G401.6 (cell line): ENCODE measurements around the gene CADM1.
A peak's percentile ranks its signal among the peaks of the same experiment; 100 is the strongest.

Experiments used
- FAIRE-seq: peaks from 2 replicates; lab custom pipeline; 2012; peaks lifted over from hg19 to GRCh38; lab: Jason Lieb, UNC

Gene CADM1

DNA sequence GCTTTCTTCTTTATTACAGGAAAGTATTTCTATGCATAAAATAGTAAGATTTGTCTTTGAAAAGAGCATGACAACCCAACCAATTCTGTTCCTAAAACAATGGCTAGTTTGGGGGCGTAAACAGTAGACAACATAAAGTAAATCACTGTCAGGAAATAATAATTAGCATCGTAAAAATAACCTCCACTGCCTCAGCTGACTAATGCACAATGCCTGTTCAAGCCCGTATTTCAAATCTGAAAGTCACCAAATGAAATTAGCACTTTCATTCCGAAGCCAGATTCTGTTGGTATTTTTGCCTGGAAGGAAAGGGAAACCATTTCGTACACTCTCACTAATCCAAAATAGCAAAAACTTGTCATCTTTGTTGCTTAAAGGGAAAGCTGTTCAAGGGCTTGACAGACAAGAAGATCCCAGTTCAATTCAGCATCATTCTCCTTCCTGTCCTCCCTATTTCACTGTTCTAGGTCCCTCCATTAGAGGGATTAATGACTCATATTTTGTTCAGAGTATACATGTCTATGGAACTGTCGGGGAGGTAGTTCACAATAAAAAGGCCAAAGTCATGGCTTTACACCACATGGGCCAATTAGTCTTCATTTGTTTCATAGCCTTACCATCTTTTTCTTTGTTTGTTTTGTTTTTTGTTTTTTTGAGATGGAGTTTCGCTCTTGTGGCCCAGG is 154.7 kb downstream of the CADM1 start:
- no peak for FAIRE-seq

DNA sequence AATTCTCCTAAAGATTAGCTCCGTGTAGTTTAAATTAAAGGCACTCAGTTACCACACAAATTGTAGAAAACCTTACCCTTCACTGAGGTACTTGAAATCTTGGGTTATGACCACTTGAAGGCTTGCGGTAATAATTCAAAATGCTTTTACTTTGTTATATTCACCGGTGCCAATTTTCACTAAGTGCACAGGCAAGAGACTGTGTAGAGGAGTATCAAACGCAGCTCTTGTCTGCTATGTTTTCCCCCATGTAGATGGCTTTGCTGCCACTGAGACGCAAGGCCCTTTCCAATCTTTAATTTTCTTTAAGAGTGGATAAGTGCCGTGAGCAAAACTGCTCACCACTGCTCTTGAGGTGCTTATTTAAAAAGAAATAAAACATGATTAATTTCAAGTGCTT is 155.8 kb downstream of the CADM1 start:
- FAIRE-seq, result no peak

DNA sequence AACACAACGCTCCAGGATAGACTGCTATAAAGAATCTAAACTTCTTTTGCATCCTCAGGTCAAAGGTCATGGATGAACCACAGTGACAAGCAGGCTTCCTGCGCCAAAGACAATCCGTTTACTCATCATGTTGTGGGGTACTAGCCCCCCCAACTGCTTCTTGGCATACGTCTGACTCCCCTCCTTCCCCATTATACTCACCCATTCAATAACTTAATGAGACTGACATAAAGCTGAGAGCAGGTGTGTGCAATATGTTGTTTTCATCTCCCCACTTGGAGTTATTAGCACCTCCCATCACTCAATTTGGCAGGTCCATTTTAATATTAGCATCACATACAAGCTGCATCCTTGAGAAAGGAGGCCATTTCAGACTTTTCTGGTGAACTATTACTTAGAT is 157.1 kb downstream of the CADM1 start:
- no peak for FAIRE-seq

DNA sequence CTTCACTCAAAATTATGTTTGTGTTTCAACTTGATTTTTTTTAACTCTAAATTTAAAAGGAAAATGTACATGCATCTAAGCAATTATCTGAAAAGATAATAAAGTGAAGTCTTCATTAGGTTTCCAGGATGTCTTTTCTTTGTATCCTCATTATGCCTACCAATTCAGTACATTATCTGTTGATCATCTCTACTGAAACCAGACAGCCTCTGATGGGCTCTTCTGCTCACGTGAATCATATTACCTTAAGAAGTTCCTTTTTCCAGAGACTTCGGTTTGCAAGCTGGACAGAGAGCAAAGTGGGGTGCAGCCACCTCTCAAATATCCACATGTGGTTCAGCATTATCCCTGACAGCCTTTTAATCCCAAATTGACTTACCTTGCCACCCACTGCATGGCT is 158.4 kb downstream of the CADM1 start:
- FAIRE-seq, result no peak

DNA sequence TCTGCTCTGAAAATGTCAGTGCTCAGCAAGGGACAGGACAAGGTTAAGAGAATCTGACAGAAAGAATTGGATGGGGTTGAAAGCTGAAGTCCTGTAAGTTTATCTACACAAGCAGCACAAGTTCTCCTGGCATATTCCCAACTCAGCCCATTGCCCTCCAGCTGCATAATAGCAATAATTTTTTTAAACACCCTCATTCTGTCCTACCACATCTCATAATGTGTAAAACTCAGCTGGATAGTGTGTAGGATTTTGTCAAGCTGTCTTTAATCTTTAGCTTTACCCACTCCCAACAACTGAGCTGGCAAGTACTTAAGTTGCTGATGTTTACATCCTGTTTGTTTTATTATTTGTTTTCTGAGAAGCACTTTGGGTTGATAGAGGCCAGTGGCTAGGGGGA is 158.9 kb downstream of the CADM1 start:
- FAIRE-seq, result no peak

DNA sequence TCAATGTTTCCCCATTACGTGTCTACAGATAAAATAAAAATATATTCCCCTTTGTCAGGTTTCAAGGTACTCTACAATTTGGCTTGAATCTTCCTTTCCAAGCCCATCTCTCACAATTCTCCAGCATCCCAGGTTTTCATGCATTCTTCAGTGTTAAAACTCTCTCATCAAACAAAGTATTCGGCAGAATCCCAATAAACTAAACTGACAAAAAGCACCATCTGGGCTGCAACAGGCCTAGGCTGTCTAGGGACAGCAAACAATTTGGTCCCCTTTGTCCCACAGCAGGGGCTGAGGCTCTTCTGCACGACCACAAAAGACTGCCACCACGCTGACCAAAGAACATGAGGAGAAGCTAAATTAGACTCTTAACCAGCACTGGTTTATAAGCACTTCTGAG is 159.4 kb downstream of the CADM1 start:
- FAIRE-seq, result no peak

DNA sequence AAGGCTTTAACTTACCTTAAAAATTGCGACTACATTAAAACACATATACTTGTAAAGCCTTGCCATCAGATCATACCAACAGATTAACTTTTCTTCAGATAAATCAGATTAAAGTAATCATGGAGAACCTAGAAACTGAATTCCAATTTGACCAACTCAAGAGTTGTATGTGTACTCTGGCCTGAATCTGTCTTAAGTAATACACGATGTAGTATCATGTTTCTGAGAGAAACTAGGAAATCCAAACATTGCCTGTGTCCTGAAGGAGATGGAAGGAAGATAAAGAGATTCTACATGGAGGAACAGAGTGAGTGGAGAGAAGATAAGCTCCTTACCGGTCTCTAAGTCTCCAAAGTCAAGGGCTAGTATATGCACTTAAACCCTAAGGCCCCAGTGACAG is 162.1 kb downstream of the CADM1 start:
- no peak for FAIRE-seq

DNA sequence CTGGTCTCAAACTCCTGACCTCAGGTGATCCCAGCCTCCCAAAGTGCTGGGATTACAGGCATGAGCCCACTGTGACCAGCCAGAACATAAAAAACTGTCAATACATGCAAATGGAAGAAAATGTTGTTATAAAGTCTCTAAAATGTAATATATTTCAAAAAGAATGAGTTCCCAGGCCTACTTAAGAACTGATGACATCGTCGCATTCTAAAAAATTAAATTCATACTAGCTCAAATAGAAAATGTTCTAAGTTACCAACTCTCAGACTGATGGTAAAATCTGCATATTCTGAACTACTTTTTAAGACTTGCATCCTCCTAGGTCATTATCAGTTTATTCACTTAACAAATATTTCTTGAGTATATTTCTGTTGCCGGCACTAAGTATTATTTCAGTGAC is 163.3 kb downstream of the CADM1 start:
- no peak for FAIRE-seq

DNA sequence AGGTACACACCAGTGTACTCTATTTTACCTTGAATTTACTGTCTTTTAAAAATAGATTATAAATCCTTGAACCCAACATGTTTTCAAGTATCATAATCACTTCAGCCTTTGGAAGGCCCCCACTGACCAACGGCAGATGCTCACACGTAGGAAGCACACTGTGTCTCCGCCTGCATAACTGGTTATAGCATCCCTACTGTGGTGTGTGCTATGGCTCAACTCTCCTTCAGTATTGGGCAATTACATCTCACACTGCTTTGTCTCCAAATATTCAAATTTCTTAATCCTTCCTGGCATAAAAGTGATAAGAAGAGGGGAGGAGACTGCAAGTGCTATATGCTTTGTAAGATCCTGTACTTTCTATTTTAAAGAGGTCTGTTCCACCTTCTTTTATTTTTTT is 165.7 kb downstream of the CADM1 start:
- no peak for FAIRE-seq

DNA sequence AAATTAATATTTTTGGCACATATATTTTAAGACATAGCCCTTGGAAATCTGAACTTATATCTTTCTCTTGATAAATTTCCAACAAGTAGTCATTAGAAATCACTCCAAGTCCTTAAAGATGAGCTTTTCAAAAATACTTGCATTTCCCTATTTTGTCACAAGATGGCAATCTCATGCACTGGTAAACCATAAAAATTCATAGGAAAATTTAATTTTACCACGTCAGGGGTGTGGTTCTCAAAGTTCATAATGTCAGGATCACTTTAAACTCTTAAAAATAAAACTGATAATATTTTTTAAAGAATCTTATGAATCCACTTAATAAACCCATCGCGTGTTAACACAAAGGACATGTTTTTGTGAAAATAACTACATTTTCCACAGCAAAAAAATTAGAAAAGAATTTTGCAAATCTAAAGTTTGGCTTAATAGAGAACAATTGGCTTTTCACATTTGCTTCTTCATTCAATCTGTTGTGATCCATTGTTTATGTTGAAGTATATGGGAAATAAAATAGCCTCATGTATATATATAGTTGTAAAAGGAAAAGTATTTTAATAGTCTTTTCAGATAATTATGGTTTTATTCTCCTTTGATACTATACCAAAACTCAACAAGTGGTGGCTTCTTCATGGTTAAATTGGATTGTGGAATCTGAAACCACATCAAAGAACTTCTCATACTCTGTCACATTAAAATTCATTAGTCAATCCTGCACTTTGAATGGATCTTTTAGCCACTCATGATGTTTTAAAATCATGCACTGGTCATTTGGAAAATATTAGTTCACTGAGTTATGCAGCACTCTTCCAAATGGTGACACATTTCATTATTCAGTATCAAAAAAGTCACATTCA is 169.1 kb downstream of the CADM1 start:
- FAIRE-seq, result peak; percentile 82

DNA sequence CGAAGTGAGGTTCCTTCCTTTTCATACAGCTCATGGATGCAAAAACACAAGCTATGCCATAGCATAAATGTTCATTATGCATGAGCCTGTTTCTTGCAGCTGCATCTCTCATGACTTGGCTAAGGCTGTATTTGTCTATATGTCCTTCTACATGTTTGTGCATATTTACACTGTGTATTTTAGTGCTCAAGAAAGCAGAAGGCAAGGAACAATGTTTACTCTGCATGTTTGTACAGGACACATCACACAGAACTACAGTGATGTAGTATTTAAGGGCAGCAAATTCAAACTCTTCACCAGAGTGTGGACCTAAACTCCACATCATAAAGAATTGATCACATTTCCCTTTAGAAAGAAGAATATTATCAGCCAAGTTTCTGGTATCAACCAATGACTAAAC is 170.3 kb downstream of the CADM1 start:
- no peak for FAIRE-seq

DNA sequence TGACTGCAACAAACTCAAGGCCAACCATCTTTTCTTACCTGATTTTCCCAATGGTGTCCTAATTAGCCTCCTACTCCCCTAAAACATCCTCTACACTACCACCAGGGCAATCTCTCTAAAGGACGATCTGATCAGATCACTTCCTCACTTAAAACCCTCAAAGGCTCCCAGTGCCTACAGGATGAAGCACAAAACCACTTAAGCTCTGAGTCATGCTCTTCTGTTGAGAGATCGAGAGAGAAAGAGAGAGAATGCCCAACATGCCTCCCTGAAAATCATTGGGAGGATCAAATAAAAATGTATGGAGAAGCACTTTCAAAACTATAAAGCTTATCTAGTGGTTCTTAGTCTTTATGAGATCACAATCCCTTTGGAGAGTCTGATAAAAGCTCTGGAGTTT is 171.1 kb downstream of the CADM1 start:
- FAIRE-seq, result no peak

DNA sequence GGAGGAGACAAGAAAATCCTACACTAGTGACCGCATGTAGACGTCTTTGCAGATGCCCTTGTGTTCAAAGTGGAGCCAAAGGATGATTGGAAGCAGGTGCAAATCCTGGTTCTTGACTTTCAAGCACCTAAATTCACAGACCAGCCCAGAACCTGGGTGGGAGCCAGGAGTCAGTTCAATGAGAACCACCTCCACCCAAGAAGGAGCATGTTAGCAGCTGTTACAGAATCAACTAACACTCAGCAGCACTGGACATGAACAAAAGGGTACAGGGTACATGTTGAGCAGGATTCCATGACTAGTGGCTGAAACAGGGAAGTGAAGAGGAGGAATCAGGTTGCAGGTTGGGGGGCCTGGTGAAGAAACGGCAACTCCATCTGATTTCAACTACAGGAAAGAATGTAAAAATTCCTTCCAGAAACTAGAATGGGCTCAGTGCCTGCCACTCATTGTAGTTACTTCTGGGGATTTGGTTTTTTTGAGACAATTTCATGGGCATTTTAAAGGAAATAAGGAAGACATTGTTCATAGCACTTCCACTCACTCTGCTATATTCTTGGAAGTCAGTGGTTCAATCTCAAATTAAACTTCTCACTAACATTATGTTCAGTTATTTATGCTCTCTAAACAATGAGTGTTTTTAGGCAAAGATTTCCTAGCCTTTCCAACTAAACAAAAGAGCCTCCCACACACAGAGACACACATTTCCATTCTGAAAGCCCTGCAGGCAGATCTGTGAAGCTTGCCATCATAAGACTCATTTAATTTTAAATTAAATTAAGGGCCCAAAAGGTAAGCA is 173.3 kb downstream of the CADM1 start:
- FAIRE-seq, result no peak

DNA sequence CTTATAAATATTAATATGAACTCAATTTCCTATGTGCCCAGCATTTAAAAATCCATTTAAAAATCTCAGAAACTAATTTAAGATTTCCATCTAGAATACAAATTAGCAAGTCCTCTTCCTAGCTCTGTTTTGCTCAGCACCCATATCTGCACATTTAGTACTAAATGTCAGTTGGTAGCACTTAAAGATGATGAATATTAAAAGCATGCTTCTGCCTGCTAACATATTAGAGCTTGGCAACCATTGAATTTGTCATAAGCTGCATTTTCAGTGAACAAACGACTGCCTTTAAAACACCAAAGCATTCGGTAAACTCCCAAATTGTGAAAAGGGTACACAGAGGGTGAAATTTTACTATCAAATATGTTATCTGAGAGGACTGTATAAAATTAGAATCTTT is 177.7 kb downstream of the CADM1 start:
- FAIRE-seq, result no peak

DNA sequence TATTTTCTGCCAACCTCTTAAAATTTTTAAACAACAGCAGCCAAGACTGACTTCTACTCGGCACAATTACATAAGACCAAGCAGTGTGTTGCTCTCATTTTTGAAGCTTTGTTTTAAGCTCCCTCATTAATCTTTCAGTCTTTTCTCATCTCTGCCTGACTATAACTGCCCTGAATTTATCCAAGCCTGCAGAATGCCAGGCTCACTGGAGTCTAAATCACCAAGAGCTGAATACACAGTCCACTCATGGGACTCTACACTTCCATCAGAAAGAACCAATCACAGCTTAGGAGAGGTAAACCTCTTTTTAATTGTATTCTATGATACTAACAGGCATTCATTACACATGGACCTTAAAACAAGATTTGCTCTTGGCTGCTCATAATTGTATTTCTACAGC is 178.7 kb downstream of the CADM1 start:
- no peak for FAIRE-seq

DNA sequence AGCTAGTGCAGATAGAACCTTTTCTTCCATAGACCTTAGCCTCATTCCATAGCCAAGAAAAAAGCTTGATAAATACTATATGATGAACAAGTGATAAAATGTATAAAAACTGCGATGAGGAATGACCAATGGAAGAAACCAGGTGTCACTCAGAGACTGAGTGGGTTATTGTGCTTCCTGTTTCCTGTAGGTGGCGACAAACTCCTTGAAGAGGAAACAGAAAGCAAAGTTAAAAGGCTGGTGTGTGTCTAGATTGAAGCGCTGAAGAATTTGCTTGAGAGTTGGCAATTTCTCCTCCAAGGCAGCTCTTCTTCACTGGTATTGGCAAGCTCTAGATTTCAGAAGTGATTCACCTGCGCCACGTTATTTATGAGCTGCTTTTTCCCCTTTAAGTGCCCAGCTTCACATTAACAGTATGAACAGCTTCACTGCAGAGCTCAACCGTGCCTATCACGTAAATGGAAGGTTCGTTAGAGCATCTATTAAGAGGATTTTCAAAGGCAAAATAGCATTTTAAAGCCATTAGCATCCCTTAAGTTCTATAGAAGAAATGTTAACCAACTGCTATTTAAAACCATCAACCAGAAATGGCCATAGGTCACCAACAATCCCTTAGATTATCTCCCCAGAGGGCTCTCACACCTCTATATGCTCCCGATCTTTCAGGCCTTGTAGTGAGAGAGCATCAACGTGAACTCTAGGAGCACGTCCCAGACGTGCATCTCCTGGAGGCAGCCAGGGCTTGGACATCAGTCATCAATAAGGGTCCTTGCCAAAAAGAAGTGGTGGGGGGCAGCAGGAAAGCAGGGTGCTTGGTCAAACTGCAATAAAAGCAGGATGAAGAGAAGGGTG is 179.4 kb downstream of the CADM1 start:
- no peak for FAIRE-seq

DNA sequence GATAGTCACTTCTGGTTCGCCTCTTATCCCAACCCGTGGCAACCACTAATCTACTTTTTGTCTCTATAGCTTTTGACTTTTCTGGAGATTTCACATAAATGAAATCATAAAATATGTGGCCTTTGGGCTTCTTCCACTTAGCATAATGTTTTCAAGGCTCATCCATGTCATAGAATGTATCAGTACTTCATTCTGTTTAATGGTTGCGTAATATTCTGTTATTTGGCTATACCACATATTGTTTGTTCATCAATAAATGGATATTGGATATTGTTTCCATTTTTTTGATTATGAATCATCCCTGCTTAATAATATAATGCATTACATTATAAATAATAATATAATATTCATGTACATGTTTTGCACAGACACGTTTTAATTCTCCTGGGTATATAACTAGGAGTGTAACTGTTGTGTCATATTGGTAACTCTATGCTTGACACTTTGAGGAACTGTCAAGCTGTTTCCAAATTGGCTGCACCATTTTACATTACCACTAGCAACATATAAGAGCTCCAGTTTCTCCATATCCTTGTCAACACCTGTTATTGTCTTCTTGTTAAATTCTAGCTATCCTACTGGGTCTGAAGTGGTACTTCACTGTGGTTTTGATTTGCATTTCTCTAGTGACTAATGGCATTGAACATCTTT is 181.5 kb downstream of the CADM1 start:
- no peak for FAIRE-seq

DNA sequence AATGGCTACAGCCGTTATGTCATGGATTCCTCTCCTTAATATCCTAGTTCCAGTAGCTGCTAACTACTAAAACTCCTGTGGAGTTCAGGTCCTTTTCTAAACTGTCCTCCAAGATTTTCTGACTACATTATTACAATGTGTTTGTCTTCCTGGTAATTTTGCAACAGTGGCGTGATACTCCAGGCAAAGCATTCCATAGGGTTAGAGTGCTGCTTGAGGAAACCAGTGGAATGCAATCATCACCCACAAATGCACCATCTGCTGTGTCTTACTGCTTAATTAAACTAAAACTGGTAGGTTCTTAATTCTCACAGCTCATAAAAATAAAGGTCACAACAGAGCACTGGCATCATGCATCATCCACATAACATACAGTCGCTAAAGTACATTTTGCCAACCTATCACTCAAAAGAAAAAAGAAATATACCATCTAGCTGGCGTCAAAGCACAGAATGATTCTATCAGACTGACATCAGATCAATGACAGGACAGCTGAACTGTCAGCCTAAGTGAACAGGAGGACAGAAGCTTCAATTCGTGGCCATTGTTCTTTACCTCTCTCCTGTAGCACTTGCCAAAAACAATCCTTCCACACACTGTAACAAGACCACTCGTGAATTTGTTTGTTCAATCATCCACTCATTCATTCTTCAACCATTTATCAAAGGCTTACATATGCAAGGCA is 182.5 kb downstream of the CADM1 start:
- no peak for FAIRE-seq

DNA sequence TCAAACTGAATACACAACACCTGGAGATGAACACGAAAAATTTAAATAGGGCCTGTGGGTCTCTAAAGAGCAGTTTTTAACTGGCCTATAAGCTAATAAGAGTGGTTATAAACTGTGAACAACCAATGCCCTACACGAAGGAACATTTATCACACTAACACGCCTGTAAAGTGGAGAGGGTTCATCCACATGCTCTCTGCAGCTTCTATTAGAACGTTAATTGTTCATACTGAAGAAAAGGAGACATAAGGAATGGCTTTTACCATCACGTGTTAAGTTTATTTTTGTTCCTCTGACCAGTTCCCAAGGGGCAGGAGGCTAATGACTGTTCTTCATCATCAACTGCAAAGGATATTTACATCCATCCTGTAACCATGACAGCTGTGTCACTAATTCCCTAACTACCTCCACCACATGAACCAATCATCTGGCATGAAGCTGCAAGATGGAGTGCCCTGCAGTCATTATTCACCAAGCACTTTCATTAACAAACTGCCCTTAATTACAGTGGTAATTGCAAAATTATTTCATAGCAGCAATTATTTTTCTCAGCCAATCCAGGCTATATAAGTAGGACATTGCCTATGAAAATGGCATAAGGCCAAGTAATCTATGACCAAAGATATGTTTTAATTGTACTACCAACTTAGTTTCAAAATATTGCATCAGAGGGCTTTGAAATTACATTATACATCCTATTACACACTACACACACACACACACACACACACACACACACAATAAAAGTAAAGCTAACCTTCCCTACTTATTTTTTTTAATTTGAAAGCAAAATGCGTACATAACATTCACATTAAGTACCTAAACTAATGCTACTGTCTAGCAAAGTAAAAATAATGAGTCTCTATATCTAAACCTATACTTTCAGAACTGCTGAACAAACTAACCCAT is 186.7 kb downstream of the CADM1 start:
- no peak for FAIRE-seq

DNA sequence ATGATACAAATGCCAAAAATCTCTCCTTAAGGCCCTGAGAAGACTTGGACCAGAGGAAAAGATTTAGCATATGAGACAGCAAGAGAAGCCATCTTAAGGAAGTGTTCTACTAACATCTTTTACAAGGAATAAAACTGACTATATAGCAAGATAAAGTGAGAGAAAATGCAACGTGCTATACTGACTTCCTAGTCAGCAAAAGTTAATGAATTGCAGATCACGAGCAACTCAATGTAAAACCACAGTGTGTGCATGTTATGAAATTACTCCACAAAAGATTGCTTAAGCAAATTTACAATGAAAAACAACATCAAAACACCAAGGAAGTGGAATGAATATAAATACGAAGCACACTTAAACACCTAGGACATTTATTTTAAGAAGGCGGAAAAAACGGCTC is 187.5 kb downstream of the CADM1 start:
- no peak for FAIRE-seq
